Bronchial epithelial cell (primary cell): Measurements from ENCODE around the gene RLF. TPM values are rescaled to one million over a fixed set of nuclear protein-coding genes. Genes with fewer than 3 reads are reported as not detected.
"Not testable (repeated sequence)": the region's sequence is repeated elsewhere in the genome, so short reads cannot be mapped to it uniquely, and the experiment has no call there.

Experiments used
- DNase-seq: peaks from one replicate; pipeline ENCODE4 v3.0.0-alpha.2; 2010; ENCODE audit warnings: low read depth
- FAIRE-seq: peaks from 2 replicates; lab custom pipeline; 2011; peaks lifted over from hg19 to GRCh38; lab: Jason Lieb, UNC
- H3K27me3 ChIP-seq: 2 replicates; pipeline ENCODE4 v1.5.1; 2011; ENCODE audit warnings: low read length; ENCODE audit not compliant: control insufficient read depth, insufficient read depth
- H3K36me3 ChIP-seq: 2 replicates; pipeline ENCODE4 v1.5.1; 2011; ENCODE audit warnings: low read length; ENCODE audit not compliant: control insufficient read depth, insufficient read depth
- H3K4me3 ChIP-seq: 2 replicates; pipeline ENCODE4 v1.5.1; 2011; ENCODE audit warnings: mild to moderate bottlenecking, low read depth, low read length, control low read depth
- CTCF ChIP-seq: IDR thresholded peaks from 2 replicates; pipeline ENCODE4 v1.5.1; 2011; ENCODE audit warnings: mild to moderate bottlenecking, moderate library complexity, low read length, control low read depth, inconsistent platforms; ENCODE audit not compliant: insufficient read depth, severe bottlenecking
- total RNA-seq: library from RNA; depleted of rRNA; stranded (reverse); fragments of >200 nt; gene quantifications from 2 replicates; pipeline ENCODE4 v1.2.1, GENCODE V29; 2014

The RLF gene
- total RNA-seq, 1 donor from 2014 or later: 26.9 TPM

GRCh38 chr1:40218333-40218732 lies 57.1 kb downstream of the RLF start:
- DNase-seq: no peak
- no peak for FAIRE-seq
- no peaks in the 10 kb centered on the region for H3K27me3 ChIP-seq
- H3K36me3 ChIP-seq: no peaks in the 10 kb centered on the region
- no peak overlapping the region for H3K4me3 ChIP-seq
- TF ChIP-seq CTCF: no peak

- not testable (repeated sequence) for FAIRE-seq, DNase-seq, H3K27me3 ChIP-seq, H3K4me3 ChIP-seq, H3K36me3 ChIP-seq
These were observed 60.3 kb downstream of the RLF start for GRCh38 chr1:40221471-40221905.

GRCh38 chr1:40221977-40222772 lies 61.0 kb downstream of the RLF start:
- Histone ChIP-seq H3K36me3 (no peaks in the 10 kb centered on the region), H3K4me3 (no peak overlapping the region), H3K27me3 (no peaks in the 10 kb centered on the region)
- DNase-seq: no peak
- TF ChIP-seq CTCF: no peak
- no peak for FAIRE-seq

GRCh38 chr1:40224040-40224439 lies 62.9 kb downstream of the RLF start:
- FAIRE-seq (no peak), DNase-seq (no peak)
- Histone ChIP-seq H3K27me3 (no peaks in the 10 kb centered on the region), H3K36me3 (no peaks in the 10 kb centered on the region), H3K4me3 (no peak overlapping the region)
- no peak for TF ChIP-seq CTCF

- Histone ChIP-seq H3K4me3 (no peak overlapping the region), H3K36me3 (no peaks in the 10 kb centered on the region), H3K27me3 (no peaks in the 10 kb centered on the region)
- no peak for TF ChIP-seq CTCF
- FAIRE-seq (no peak), DNase-seq (no peak)
These were observed 65.0 kb downstream of the RLF start for GRCh38 chr1:40226192-40226591.

- no peak for TF ChIP-seq CTCF
- Histone ChIP-seq H3K36me3 (peaks cover 5% of the 10 kb centered on the region), H3K27me3 (no peaks in the 10 kb centered on the region), H3K4me3 (no peak overlapping the region)
- no peak for DNase-seq
- FAIRE-seq: no peak
These were observed 71.3 kb downstream of the RLF start for GRCh38 chr1:40232444-40232843.
